ENCODE data around the gene CYREN. TPM values are rescaled to one million over a fixed set of nuclear protein-coding genes. Genes with fewer than 3 reads are reported as not detected.

CYREN gene
- total and polyA plus RNA-seq, 10 donors: 21.2 to 55.0 (median 44.1) TPM

- no peaks in the 10 kb centered on the region for H3K27me3 ChIP-seq (replicated peaks in 1 of 7)
- peaks cover 0 to 76% (median 29%) of the 10 kb centered on the region in 6 donors for H3K36me3 ChIP-seq
- peaks cover 0 to 6% (median 0%) of the 10 kb centered on the region in 8 donors for H3K9me3 ChIP-seq
- H3K27ac ChIP-seq: peak overlapping the region; percentile 46 to 100 (median 96)
- 70 to 80% (median 76%) methylated on average over 15 to 18 of the region's 18 CpGs for WGBS, 5 donors
- DNase-seq: peak; percentile 84
- TF ChIP-seq POLR2AphosphoS5 (IDR thresholded peaks at IDR 0.05): peak; percentile 27 to 77 (median 69)
- TF ChIP-seq POLR2A (IDR thresholded peaks at IDR 0.05): no peak
- peak in 2 of 11 experiments; percentile 15 to 19 for TF ChIP-seq CTCF (IDR thresholded peaks at IDR 0.05 in 8 of 11, conservative IDR thresholded peaks at IDR 0.05 in 3 of 11)
- intact Hi-C loops (cut with DNase I; ENCODE audit: low total_unique reads): loop anchor here (10.0 kb wide), 1 partner anchor 180 kb away; the partner anchor contains the start of gene AGBL3
- H3K4me3 ChIP-seq: no peak overlapping the region
- H3K4me1 ChIP-seq: peaks cover 75 to 91% (median 86%) of the 10 kb centered on the region in 6 donors
Measured at GRCh38 chr7:135164357-135165061, 6.0 kb downstream of the CYREN start.

DNA sequence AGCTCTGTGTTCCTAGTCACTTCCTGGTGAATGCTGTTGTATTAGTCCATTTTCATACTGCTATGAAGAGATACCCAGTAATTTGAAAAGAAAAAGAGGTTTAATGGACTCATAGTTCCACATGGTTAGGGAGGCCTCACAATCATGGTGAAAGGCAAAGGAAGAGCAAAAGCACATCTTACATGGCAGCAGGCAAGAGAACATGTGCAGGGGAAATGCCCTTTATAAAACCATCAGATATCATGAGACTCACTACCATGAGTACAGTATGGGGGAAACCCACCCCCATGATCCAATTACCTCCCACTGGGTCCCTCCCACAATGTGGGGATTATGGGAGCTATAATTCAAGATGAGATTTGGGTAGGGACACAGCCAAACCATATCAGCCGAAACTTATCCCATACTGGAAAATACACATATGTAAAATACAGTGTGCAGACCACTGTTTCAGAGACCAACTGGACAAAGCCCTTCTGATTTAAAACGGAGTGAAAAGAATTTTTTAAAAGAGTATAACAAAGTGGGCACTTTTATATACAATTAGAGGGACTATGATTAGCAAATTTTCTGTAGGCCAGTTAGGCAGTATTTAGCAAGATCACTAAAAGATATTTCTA, 8.0 kb downstream of the CYREN start:
- peak overlapping the region in 7 of 8 donors; percentile 4 to 98 (median 81) for H3K27ac ChIP-seq
- peaks cover 0 to 75% (median 25%) of the 10 kb centered on the region in 6 donors for H3K36me3 ChIP-seq
- DNase-seq: no peak
- intact Hi-C loops (cut with DNase I; ENCODE audit: low total_unique reads): loop anchor here (10.0 kb wide), 1 partner anchor 178 kb away; the partner anchor contains the start of gene AGBL3
- H3K4me1 ChIP-seq: peaks cover 75 to 92% (median 86%) of the 10 kb centered on the region in 6 donors
- H3K9me3 ChIP-seq: peaks cover 0 to 6% (median 0%) of the 10 kb centered on the region in 8 donors
- H3K4me3 ChIP-seq: no peak overlapping the region
- 95 to 100% (median 98%) methylated on average over 2 of the region's 2 CpGs for WGBS, 5 donors
- TF ChIP-seq CTCF (IDR thresholded peaks at IDR 0.05 in 8 of 11, conservative IDR thresholded peaks at IDR 0.05 in 3 of 11) (no peak), POLR2AphosphoS5 (IDR thresholded peaks at IDR 0.05) (no peak), POLR2A (IDR thresholded peaks at IDR 0.05) (no peak)
- H3K27me3 ChIP-seq (replicated peaks in 1 of 7): no peaks in the 10 kb centered on the region

- intact Hi-C loops (cut with DNase I; ENCODE audit: low total_unique reads): loop anchor here (10.0 kb wide), 1 partner anchor 177 kb away; the partner anchor contains the start of gene AGBL3
- no peak for DNase-seq
- WGBS, 5 donors: 69 to 78% (median 75%) methylated on average over 6 of the region's 6 CpGs
Measured at GRCh38 chr7:135161669-135162068, 8.8 kb downstream of the CYREN start.

More at GRCh38 chr7:135161669-135162068, 8.8 kb downstream of the CYREN start:
- Histone ChIP-seq H3K36me3 (peaks cover 0 to 75% (median 22%) of the 10 kb centered on the region in 6 donors), H3K27me3 (replicated peaks in 1 of 7) (no peaks in the 10 kb centered on the region), H3K9me3 (peaks cover 0 to 12% (median 6%) of the 10 kb centered on the region in 8 donors), H3K4me1 (peaks cover 72 to 87% (median 85%) of the 10 kb centered on the region in 6 donors), H3K27ac (peak overlapping the region; percentile 4 to 98 (median 78)), H3K4me3 (no peak overlapping the region)
- peak in 2 of 3 donors; percentile 21 to 42 for TF ChIP-seq POLR2AphosphoS5 (IDR thresholded peaks at IDR 0.05)
- TF ChIP-seq POLR2A (IDR thresholded peaks at IDR 0.05): no peak
- TF ChIP-seq CTCF (IDR thresholded peaks at IDR 0.05 in 8 of 11, conservative IDR thresholded peaks at IDR 0.05 in 3 of 11): no peak
